GM21529 (cell line): ENCODE data around the gene MTA1.

Experiments used
- ATAC-seq: cut with Tn5 transposase; IDR thresholded peaks from one replicate; pipeline ENCODE4 v1.9.1; 2021; ENCODE audit not compliant: unreplicated experiment

The MTA1 gene

DNA sequence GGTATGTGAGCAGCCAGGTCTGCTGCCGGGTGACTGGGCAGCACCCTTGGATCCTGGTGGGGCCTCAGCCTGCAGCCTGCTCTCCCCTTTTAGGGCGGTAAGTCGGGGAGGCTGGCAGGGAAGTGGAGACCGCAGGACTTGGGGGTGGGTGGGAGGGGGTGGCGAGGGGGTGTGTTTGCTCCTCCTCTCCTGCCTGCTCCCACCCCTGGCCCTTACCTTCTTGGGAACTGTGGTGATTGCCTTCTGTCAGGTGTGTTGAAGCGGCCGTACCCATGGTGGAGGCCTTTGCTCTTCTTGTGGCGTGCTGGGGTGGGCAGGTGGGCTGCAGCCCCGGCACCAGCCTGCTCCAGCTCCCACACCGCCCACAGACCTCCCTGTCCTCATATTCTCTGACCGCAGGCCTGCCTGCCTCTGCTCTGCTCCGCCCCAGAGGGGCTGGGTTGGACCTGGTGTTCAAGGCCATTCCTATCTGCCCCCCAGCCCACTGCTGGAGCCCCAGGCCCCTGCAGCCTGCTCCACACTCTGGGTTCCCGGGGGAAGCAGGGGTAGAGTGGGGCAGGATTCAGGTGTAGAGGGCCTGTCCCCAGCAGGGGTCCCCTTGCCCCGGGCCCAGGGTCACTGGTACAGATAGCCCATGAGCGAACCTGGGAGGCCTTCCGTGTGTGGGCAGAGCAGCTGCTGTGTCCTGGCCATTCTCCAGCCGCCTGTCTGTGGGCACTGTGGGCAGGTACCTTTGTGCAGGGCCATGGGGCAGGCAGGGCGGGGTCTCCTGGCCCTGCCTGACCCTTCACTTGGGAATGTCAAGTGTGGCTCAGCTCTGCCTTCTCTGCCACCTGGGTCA lies 76.6 kb downstream of the MTA1 start:
- no peak for ATAC-seq

DNA sequence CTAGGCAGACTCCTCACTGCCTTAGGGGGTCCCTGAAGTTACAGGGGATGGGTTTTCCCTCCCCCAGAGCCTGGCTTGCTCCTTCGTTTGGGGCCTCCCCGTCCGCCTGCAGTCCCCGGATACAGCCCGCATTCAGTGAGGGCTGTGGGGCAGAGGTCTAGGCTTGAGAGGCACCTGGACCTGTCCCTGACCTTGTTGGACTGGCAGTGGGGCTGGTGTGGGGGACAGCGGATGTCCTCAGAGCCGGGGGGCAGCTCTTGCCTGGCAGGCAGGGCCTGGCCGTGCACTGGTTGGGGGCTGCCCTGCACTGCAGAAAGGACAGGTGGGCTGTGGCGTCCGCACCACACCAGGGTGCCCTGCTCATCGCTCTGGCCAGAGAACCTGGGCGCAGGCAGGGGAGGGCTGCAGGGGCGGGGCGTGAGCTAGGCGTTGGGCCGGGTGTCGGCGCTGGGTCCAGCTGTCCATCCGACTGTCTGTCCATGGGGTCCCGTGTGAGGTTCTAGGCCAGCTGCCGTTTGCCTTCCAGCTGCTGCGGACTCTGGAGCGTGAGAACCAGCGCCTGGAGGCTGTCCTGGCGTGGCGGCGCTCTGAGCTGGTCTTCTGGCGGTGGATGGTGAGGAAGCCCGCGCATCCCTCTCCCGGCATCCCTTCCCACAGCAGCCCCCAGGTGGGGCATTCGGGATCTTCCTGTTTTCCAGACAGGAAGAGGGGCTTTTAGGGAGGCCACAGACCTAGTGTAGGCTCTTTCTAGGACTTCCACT lies 77.4 kb downstream of the MTA1 start:
- no peak for ATAC-seq

DNA sequence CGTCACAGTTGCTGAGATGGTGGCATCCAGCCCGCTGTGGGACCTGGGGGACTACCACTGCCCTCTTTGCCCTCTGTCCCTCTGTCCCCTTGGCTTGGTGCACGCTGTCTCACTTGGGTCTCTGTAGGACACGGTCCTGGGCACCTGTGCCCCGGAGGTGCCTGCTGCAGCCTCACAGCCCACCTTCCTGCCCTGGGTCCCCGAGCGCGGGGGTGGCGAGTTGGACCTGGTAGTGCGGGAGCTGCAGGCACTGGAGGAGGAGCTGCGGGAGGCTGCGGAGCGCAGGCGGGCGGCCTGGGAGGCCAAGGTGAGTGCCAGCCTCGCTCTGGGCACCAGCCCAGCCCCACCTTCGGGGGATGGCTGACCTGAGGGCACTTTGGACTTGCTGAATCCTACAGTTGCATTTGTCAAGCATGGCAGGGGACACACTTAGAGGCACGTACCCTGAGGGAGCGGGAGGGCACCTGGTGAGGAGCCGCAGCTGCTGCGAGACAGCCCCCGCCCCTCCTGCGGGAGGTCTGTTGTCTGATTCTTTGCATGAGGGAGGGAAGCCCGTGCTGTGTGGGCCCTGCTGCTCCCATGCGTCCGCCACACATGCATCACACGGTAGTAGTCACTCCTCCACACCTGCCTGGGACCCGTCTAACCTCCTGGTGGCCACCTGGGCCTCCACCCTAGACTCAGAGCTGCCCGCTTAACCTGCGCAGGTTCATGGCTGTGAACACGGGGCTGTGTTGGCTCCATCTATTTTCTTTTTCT lies 78.2 kb downstream of the MTA1 start:
- no peak for ATAC-seq

DNA sequence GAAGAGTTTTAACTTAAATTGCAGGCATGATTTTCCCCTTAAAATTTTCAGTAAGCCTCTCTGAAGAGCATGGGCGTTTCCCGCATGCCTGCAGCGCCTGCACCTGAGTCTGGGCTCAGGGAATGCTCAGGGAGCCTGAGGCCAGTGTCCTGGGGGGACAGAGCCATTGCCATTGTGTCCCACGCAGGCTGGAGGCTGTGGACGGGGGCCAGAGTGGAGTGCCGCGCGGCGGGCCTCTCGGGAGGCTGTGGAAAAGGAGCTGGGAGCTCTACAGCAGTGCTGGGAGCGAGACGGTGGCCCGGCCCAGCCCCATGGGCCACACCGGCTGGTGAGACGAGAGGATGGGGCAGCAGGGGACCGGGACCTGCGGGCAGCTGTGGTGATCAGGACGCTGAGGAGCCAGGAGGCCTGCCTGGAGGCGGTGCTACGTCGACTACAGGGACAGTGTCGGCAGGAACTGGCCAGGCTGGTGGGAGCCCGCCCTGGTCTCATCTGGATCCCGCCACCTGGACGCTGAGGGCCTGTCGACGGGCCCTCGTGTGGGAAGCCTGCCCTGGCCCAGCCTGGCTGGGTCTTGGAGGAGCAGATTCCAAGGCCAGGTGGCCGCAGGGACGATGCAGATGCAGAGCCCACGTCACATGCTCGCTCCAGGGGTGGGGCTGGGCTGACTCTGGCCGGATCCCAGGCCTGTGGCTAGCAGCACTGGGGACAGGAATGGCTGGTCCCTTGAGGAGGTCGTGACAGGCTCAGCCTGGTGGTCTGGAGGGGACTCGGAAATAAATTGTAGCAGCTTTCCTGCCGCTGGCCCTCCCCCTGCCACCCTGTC lies 79.0 kb downstream of the MTA1 start:
- no peak for ATAC-seq

DNA sequence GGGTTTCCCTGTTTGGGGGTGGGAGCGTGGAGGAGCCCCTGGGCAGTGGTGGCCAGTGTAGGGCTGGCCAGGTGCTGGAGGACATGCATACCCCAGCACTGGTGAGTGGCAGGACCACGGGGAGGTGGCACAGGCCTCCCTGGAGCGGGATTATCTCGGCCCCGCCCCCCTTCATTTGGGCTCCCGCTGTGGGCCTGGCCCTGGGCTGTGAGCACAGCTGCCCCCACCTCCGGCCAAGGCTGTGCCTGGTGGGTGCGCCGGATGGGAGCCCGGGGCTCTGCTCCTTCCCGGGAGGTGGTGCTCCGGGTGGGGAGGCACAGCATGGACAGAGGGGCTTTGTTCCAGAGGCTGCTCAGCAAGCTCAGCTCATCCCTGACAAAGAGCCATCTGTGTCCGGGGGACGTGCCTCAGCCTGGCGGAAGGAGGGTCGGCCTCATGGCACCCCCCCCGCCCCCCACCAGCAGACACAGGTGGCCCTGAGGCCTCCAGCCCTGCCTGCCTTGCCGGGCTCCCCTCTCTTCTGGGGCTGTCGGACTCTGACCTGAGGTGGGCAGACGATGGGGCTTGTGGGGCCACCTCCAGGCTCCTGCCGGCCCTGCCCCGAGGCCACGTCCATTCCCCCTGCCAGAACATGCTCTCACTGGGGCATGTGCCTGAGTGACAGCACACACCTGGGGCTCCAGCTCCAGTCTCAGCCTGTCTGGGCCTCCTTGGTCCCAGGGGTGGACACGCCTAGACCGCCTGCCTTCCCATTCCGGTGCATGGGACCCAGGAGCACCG lies 79.8 kb downstream of the MTA1 start:
- ATAC-seq = no peak

DNA sequence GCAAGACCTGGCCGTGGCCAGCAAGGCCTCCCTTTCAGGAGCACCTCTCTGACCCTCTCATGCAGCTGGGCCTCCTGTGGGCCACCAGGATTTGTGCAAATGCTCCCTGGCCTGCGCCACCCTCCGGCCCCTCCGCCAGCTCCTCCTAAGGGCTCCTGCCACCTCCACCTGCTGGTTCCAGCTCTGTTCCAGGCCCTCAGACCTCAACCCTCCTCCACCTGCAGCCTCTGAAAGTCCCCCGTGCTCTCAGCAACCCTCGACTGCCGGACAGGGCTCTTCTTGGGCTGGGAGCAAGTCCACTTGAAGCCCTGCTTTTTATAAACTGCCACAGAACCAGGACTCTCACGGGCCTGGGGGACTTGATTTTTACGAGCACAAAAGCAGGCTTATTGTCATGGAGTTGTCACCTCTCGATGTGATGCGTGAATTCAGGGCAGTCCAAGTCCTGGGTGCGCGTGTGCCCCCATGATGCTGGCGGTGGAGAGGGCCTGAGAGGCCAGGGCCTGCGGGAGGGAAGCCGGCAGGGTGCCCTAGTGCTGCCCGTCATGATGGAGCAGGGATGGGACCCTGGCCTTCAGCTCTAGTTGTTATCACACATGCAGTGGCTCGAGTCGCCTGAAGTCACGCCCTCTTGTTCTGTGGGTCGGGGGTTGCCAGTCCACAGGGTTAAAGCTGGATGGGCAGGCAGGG lies 80.6 kb downstream of the MTA1 start:
- ATAC-seq = no peak

DNA sequence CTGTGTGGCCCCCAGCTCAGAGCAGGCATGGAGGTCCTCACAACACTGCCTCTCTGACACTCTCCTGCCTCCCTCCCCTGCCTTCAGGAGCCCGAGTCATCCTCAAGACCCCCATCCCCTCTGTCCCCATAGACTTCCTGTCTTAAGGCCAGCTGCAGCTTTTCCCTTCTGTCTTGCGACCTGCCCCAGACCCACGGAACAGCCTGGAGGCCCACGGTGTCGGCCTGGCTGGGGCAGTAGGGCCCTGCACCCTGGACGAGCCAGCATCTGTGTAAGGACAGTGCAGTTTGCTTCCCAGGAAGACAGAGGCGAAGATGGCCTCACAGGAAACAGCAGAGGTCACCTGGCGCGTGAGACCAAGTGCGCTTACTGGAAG lies 81.1 kb downstream of the MTA1 start:
- no peak for ATAC-seq

DNA sequence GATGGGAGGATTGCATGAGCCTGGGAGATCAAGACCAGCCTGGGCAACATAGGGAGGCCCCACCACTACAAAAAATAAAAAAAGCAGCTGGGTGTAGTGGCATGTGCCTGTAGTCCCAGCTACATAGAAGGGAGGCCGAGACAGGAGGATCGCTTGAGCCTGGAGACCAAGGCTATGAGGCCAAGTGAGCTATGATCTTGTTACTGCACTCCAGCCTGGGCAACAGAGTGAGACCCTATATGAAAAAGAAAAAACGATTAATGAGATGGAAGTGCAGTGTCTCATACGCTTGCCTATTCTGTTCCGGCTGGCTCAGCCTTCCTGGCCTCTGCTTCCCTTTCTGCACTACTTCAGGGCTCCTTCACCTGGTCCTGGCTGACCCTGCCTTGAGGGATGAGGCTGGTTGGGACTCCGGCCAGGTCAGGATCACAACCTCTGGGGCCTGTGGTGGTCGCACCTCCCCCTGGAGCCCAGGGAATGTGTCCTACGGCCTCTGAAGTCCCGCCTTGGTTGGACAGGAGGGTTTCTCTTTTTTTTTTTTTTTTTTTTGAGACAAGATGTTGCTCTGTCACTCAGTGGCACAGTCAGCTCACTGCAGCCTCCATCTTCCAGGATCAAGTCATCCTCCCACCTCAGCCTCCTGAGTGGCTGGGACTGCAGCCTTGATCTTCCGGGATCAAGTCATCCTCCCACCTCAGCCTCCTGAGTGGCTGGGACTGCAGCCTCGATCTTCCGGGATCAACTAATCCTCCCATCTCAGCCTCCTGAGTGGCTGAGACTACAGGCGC lies 82.1 kb downstream of the MTA1 start:
- ATAC-seq = no peak

DNA sequence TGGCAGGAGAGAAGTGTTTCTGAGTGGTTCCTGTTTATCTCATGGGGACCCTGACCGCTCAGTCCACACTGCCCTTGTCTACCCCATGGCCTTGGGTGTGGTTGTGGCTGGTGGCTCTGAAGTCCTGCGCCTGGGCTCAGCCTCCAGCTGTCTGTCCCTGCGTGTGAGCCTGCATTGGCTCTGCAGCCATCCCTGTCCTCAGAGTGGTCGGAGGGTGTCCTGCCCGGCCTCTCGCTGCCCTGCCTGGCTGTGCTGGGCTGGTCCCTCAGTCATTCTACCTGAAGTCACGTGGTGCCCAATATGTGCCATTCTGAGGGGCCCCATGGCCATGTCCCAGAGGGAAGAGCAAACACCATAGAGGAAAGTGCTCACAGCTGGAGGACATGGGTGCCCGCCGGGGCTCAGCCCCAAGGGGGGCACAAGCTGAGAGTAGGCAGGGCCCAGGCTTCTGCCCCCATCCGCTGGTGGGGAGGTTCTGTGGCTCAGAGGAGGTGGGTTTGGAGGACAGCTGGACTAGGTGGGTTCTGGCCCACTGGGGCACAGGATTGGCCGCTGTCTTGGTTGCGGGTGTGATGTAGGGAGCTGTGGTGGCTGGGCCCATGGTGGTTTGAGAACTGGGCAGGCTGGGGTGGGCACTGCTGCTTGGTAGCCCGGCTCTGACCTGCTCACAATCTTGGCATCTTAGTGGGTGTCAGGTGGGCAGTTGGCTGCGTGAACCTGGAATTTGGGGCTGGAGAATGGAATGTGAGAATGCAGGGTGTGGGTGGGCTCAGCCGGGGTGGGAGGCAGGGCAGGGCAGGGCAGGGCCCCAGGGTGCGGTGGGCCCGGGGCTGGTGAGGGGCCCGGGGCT lies 83.0 kb downstream of the MTA1 start:
- ATAC-seq = no peak

DNA sequence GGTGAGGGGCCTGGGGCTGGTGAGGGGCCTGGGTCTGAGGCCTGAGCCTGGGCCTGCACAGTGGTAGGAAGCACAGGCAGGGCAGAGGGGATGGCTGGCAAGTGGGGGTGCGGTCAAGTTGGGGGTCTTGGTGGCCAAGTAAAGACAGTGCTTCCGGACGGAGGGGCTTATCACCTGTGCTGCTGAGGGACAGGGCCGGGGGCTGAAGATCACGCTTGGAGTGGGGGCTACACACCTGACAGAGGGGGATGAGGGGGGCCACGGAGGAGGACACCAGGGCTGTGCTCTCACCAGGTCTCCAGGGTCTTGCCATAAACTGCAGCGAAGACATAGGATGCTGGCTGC lies 83.6 kb downstream of the MTA1 start:
- no peak for ATAC-seq

DNA sequence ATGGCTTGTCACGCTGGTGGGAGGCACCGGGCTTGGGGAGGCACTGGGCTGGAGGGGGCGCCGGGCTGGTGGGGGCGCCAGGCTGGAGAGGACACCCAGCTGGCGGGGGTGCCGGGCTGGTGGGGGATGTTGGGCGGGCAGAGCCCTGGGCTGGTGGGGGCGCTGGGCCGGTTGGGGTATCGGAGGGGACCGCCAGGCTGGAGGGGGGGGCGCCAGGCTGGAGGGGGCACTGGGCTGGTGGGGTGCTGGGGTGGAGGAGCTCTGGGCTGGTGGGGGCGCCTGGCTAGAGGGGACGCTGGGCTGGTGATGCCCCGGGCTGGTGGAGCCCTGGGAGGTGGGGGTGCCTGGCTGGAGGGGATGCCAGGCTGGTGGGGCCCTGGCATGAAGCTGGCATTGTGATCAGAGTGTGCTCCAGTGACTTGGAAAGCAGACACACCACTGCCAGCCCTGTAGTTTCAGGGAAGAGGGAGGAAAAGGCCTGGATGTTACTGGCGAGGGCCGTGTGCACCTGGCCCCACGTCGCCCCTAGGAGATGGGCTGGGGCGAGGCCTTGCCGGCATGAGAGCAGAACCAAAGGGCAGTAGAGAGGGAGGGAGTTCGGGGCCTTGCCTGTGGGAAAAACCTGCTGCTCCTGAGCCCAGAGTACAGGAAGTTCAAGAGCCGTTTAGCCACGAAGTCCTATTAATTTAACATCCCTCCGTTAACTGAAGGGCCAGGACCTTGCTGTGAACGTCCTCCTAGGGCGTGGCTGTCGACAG lies 84.5 kb downstream of the MTA1 start:
- ATAC-seq = no peak

DNA sequence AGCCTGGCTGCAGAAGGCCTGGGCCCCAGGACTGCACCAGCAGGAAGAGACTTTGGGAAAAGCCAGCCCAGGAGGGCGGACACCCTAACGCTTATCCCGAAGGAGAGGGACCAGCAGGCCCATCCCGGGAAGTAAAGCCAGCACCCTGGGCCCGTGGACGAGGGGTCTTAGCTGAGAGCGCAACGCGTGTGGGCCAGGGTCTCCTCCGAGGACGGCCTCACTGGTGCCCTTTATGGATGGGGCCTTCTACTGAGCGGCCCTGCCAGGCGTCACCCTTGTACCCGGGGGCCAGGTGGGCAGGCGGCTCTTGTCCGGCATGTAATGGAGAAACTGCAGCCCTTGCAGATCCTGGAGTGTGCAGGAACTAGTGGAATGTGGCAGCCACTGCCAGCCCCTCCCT lies 85.5 kb downstream of the MTA1 start:
- ATAC-seq = no peak

DNA sequence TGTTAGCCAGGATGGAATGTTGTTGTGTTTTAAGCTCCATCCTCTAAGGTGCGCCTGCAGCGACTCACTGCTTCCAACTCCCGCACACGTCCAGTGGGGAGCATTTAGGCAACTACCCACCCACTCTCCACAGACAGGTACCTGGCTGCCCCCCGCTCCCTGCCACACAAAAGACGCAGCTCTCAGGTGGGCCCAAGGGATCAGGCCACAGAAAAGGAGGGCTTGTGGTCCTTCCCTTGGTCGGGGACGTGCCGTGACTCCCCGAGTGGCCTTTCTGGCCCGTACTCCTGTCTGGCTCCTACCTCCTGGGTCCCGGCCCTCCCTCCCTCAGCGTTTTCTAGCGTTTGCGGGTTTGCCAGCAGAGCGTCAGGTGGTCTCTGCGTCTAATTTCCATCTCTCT lies 87.6 kb downstream of the MTA1 start:
- no peak for ATAC-seq

DNA sequence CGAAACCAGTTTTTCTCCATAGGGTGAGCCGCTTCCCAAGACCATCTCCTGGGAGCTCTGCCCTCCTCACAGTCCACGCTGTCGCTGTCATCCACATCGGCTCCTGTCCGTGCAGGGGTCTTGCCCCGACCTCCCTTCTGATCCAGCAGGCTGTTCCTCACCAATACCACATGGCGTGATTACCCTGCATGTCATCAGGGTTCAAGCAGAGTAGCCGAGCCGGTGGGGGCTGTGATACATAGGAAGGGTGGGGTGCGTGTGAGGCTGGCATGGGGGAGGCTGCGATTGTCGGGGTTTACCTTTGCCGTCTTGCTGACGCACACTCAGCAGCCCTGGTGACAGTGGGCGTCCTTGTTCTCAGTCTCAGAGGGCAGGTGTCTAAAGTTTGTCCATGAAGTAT lies 88.4 kb downstream of the MTA1 start:
- ATAC-seq = no peak

DNA sequence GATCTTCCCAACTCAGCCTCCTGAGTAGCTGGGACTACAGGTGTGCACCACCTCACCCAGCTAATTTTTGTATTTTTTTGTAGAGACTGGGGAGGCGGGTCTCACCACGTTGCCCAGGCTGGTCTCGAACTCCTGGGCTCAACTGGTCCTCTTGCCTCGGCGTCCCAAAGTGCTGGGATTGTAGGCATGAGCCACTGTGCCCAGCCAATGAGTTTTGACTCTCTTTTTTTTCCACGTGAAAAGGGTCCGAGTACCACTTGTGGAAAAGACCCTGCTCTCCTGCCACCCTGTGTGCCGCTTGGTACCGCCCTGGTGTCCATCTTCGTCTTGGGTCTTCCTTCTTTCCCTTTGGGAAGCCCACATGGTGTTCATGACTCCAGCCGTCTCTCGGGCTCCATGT lies 89.0 kb downstream of the MTA1 start:
- no peak for ATAC-seq

DNA sequence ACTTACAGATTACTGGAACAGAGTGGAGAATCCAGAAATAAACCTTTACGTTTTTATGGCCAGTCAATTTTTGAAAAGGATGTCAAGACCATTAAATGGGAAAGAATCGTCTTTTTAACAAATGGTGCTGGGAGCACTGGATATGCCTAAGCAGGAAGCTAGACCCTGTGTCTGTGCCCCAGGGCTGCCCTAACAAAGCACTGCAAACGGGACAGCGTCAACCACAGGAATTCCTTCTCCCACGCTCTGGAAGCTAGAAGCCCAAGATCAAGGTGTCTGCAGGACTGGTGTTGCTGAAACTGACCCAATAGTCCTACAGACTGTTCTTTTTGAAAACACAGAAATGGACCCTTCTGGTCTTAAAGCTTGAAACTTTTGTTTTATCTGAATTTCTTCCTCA lies 97.5 kb downstream of the MTA1 start:
- ATAC-seq = no peak

DNA sequence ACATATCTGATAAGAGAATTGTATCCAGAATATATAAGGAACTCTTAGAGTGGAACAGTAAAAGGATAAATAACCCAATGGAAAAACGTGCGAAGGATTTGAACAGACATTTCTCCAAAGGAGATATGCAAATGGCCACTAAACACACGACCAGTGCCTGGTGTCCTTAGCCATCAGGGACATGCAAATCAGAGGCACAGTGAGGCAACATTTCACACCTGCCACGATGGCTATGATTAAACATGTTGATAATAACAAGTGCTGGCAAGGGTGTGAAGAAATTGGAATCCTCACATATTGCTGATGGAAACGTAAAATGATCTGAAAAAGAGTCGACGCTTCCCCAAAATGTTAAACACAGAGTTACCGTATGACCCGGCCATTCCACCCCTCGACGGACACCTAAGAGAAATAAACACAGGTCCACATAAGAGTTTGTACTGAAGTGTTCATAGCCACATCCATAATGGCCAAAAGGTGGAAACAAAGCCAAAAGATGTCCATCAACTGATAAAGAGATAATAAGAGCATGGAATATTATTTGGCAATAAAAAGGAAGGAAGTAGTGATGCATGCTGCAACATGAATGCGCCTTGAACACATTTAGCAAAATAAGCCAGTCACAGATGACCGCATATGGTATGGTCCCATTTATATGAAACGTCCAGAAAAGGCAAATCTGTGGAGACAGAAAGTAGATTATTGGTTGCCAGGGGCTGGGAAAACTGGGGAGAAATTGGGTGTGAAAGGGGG lies 100.5 kb downstream of the MTA1 start:
- ATAC-seq = no peak
